HG03342 (cell line): ENCODE data around the gene XKR8.

Experiments
- ATAC-seq: cut with Tn5 transposase; IDR thresholded peaks from one replicate; pipeline ENCODE4 v1.9.1; 2021; ENCODE audit warnings: mild to moderate bottlenecking, moderate library complexity; ENCODE audit not compliant: unreplicated experiment

The XKR8 gene

DNA sequence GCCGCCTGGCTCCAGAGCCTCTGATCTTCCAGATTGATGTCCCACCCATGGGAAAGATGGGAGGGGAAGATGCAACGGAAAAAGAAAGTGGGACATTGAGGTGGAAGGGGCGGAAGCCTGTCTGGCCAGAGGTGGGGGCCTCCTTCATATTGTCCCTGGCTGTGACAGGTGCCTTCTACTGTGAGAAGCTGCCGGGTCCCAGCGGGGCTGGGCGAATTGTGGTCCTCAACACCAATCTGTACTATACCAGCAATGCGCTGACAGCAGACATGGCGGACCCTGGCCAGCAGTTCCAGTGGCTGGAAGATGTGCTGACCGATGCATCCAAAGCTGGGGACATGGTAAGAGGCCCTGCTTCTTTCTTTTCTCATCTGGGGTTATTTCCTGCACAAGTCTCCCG is 5.6 kb upstream of the XKR8 start:
- no peak for ATAC-seq

DNA sequence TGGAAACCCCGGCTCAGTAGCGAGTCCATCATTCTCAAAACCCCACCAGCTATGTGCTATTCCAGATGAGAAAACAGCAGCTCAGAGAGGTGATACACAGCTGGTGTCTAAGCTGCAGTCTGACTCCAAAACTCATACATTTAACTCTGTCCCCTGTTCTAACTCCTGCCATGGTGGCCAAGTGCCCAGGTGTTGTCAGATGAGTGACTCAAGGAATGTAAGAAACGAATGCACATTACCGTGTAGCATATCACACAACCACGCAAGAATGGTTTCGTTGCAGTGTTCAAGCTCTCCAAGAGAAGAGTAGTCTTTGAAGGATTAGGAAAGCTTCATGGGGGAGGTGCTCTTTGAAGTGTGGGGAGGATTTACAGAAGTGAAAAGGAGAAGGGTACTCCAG is 4.7 kb upstream of the XKR8 start:
- no peak for ATAC-seq

DNA sequence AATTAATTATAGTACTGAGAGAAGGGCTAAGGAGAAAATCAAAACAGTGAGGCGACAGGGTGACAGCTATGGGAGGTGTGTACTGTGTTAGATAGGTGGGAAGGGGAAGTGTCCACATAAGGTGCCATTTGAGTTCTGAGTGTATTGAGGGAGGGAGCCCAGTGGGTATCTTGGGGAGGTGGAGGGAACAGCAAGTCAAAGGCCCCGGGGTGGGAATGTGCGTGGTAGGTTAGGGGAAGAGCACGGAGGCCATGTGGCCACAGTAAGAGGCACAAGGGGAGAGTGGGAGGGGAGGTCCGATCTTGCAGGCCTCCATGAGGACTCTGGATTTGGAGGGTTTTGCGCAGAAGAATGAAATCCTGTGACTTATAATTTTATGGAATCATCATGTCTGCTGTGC is 3.0 kb upstream of the XKR8 start:
- no peak for ATAC-seq

DNA sequence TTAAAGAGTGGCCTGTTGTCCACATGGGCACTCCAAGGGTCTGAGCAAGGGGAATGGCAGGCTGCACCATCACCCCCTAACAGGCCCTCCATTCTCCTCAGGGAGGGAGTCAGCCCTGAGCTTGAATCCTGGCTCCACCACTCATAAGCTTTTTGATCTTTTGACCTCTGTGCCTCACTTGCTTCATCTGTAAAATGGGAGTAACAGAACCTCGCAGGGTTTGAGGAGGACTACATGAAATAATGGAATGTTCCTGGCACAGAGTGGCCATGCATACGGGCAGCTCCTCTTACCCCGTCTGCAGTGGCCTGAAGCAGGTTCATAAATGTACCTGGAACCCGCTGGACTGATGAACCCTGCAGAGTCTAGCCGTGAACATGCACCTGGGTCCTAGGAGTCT is 2.1 kb upstream of the XKR8 start:
- no peak for ATAC-seq

DNA sequence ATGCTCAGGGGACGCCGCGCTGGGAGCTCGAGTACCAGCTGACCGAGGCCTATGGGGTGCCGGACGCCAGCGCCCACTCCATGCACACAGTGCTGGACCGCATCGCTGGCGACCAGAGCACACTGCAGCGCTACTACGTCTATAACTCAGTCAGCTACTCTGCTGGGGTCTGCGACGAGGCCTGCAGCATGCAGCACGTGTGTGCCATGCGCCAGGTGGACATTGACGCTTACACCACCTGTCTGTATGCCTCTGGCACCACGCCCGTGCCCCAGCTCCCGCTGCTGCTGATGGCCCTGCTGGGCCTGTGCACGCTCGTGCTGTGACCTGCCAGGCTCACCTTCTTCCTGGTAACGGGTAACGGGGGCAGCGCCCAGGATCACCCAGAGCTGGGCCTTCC is 1.3 kb upstream of the XKR8 start:
- ATAC-seq, result no peak

DNA sequence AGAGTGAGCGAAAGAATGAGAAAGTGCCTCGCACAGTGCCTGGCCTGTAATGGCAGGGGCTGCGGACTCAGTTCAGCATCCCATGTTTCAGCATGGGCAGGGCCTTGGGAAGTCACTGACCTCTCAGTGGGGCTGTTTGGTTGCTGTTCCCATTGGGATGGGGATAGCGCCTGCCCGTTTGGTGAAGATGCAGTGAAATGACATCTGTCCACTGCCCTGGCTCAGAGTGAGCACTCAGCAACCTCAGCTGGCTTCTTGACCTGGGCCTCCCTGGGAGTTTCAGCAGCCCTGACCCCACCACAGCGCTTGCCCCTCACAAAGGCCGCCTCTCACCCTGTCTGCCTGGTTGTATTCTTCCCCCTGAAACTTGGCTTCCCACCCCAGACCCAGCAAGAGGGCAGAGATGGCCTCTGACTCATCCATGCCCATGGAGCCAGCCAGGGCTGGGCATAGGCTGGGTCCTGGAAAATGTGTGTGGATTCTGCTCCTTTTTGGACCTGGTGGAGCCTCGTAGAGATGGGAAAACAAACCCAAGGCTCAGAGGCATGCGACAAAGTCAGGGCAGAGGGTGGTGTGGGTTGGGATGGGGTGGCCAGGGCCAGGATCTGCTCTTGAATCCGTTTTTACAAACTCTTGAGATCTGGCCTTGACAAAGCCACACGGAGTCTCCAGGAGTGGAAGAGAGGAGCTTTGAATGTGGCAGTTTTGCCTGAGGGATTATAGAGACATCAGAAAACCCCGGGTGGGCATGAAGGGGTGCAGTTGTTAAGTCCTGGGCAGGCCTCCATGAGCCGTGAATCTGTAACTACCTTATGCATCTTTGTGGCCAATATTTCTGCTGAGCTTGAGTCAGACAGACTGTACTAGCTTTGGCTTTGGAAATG is 1.2 kb downstream of the XKR8 start:
- ATAC-seq, result no peak

DNA sequence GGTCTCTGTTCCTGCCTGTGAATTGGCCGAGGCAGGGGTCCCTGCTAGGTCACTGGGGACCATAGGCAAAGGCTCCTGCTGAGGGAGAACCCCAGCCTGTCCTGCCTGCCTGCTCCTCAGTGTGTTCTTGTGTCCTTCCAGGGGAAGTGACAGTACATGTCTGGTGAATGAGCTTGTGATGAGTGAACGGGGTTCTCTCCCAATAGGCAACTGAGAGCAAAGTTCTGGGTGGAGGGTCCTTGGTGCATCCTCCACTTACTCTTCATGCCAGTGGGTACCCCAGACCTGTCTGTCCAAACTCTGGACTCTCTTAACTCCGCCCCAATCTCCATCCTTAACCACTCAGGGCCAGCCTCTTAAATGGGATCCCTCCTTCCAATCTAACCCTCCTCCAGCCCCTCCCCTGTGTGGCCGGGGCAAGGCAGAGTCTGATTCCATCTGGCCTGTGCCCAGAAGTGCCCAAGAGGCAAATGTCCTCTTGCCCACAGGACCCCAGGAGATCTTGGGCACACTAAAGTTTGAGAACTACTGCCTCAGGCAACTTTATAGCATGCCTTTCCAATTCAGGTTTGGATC is 2.0 kb downstream of the XKR8 start:
- ATAC-seq, result no peak

DNA sequence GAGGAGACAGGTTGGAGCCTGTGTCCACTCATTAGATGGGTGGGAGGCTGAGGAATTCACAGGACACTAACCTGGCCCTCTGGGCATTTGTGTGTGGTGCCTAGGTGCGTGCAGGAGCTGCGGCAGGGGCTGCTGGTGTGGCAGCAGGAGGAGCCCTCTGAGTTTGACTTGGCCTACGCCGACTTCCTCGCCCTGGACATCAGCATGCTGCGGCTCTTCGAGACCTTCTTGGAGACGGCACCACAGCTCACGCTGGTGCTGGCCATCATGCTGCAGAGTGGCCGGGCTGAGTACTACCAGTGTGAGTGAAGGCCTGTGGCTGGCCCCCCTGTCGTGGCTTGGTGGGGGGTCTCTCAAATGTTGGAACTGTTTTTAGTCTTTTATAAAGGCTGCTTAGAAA is 3.6 kb downstream of the XKR8 start:
- ATAC-seq, result no peak

DNA sequence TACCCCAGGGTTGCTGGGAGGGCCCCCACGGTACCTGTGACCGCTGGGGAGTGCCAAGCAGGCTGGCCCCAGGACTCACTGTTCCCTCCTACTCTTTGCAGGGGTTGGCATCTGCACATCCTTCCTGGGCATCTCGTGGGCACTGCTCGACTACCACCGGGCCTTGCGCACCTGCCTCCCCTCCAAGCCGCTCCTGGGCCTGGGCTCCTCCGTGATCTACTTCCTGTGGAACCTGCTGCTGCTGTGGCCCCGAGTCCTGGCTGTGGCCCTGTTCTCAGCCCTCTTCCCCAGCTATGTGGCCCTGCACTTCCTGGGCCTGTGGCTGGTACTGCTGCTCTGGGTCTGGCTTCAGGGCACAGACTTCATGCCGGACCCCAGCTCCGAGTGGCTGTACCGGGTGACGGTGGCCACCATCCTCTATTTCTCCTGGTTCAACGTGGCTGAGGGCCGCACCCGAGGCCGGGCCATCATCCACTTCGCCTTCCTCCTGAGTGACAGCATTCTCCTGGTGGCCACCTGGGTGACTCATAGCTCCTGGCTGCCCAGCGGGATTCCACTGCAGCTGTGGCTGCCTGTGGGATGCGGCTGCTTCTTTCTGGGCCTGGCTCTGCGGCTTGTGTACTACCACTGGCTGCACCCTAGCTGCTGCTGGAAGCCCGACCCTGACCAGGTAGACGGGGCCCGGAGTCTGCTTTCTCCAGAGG is 6.8 kb downstream of the XKR8 start:
- ATAC-seq, result no peak

DNA sequence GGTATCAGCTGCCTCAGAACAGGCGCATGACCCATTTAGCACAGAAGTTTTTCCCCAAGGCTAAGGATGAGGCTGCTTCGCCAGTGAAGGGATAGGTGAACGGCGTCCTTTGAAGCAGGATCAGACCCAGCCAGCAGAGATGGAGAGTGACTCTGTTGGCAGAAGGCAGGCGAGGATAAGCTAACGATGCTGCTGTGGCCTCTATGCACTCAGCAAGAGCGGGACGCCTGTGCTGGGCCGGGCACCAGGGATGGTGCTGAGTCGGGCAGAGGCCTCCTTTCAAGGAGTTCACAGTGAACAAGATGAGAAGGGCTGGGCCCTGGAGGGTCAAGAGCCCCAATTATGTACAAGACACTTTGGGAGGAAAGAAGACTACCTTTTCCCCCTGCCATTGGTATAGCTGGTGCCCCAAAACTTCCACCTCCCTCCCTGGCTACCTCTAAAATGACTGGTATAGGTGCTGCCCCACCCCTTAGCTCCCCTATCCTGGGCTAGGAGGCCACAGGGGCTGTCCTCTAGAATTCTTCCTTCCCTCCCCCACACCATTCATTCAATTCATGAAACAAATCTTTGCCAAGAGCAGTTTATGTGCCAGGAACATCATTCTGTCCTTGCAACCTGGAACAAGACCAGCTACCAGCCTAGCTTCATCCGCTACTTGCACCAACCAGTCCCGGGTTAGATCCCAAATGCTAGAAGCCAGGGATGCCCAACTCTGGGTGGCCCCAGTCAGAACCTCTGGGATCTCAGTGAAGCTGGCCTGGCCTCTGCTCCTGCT is 7.5 kb downstream of the XKR8 start:
- no peak for ATAC-seq

DNA sequence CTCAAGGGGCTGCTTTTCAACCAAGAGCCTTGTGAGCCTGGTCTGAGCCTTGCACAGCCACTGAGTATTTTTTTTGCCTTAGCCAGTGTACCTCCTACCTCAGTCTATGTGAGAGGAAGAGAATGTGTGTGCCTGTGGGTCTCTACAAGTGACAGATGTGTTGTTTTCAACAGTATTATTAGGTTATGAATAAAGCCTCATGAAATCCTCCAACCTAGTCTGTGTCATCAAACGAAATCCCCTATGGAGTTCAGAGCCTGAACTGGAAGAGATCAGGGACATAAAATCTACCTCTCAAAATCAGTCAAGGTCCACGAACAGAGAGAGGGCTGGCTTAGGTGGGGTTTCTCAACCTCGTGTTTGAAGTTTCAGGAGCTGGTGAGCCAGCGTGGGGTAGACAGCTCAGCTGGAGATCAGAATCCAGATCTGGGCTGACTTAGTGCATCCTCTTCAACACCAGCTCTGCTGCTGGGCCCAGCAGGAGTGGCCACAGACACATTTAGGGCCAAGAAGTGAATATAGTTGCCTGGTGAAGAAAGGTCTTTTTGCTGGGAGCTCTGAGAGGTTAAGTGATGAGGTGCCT is 8.2 kb downstream of the XKR8 start:
- no peak for ATAC-seq

DNA sequence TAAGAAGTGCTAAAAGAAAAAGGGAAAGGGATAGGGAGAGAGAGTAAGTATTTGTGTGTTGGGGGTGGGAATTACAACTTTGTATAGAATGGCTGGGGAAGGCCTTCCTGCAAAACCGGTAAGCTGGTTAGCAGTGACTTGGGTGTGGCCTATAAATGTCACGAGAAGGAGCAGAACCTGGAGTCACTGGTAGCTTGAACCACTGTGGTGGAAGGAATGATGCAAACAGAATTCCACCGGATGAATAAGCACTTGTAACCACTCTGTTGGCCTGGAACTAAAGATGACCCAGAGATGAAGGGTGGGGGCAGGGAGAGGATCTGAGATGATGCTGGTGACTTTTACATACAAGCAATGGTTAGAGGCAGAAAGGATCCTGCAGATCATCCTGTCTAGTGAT is 8.9 kb downstream of the XKR8 start:
- ATAC-seq, result no peak

DNA sequence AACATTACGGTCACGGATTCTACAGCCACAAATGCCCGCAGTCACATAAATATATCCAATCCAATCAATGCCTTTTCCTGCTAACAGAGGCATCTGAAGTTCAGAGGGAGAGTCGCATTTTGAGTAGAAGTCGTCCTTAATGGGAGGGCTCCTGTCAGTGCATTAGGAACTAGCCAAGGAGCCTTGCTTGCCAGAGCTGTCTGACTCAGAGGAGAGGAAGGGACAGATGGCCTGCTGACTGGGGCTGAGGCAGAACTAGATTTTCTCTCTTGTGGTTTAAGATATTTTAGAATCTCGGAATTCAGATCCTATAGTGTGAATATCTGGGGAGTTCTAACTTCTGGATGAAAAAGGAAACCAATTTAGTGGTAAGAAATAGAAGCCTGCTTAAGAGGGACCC is 10.6 kb downstream of the XKR8 start:
- no peak for ATAC-seq

DNA sequence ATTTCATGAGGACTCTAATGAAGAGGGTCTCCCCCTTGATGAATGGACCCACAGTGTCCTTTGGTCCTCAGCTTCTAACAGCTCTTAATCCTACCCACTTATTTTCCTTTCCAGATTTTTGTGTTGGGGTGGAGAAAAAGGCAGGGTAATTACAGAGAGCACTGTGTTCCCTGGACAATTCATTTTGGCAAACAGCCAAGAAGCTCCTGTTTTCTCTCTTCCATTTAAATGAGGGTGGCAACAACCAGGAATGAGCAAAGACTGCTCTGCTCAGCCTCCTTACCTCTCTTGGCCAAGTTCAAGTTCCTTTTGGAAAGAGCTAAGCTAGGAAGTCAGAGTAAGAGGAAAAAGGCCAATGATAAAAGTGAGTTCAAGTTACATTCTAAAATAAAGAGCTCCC is 11.9 kb downstream of the XKR8 start:
- no peak for ATAC-seq

DNA sequence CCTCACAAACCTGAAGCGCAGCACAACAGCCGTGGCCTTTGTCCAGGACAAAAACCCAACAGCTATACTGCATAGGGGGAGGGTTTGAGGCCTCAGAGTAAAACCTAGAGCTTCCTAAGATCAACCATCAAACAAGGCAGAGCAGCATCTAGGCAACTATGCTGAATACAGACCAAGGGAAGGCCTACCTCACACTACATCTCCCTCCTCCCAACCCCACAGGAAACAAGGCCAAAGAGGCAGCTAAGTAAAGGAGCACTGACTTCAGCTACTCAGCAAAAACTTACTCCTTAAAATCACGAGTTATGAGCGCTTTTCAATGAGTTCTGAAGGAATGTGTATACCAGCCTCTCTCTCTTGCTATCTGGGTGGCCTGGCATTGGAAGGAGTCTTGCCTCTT is 12.4 kb downstream of the XKR8 start:
- ATAC-seq, result no peak

DNA sequence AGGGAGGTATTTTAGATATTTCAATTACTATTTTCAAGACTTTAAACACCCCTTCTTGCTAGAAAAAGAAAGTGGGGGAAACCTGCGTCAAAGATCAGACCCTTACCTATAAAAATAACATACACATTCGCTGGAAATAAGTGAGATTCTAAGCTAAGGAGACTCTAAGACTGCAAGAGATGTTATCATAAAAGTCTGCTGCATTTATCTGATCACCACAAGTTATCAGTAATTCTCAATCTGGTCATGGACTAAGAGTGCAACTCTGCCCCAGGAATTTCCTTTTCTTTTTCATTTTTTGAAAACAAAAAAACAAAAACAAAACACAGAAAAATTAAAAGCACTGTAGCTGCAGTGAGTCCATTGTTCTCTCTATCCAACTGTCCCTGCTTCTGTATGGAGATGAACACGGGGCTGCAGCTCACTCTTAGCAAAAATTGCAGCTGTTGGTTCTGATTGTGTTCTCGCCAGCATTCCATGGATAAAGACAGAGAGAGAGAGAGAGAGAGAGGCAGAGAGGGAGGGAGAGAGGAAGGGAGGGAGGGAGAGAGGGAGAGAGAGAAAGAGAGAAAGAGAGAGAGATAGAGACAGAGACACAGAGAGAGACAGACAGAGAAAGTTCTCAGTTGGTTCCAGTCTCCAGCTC is 14.1 kb downstream of the XKR8 start:
- no peak for ATAC-seq

DNA sequence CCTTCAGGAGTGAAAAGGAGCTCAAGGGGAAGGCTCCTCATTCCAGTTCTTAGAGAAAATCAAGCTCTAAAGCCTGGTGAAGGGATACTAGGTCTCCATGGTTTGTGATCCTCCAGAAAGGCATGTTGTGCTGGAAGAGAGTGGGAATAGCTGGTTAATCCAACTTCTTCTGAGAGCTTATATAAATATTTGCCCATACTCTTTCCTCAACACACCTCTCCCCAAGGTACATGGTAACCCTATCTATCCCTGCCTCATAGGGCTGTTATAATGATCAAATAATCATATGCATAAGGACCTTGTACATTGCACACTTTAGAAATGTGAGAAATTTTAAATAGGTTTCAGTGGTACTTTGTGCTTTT is 14.6 kb downstream of the XKR8 start:
- ATAC-seq, result no peak

DNA sequence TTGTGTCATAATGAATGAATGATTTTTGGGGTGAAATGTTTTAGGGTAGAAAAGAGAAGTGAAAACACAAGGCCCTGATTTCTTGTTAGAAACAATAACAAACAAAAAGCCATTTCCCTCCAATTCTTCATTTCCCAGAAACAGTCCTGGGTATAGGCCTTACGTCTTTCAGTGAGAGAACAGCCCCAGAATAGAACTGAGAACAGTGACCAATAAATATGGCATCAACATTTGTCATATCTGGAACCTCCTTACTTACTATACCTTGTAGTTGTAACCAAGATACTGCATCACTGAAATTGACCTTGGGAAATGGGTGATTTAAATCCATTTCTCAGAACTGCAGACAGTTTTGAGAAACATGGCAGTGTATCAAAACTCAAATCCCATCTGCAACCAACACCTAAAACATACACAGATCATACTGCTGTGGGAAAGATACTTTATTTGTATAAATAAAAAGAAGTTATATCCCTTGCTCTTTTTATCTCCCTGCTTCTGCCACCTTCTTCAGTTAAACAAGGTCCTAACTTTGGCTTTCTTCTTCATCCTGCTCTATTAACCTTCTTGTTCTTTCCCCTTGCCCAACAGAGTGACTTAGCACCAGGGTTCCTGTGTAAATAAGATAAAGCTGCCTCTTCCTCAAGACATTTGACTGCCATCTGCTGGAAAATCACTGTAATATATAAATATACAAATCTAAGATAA is 19.5 kb downstream of the XKR8 start:
- ATAC-seq, result no peak

DNA sequence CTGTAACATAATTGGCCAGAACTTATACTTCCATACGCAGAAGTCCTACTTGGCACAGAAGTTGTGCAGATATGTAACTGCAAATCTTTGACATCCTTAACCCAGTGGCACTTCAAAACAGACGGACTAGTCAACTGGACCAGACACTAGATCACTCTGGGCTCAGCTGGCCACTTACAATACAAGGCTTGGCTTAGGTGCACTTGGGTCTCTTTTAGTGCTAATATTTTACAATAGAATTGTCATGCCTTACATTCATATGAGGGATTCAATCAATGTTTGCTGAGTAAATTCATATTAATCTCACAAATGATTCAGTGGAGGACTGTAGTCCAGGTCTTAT is 20.1 kb downstream of the XKR8 start:
- no peak for ATAC-seq

DNA sequence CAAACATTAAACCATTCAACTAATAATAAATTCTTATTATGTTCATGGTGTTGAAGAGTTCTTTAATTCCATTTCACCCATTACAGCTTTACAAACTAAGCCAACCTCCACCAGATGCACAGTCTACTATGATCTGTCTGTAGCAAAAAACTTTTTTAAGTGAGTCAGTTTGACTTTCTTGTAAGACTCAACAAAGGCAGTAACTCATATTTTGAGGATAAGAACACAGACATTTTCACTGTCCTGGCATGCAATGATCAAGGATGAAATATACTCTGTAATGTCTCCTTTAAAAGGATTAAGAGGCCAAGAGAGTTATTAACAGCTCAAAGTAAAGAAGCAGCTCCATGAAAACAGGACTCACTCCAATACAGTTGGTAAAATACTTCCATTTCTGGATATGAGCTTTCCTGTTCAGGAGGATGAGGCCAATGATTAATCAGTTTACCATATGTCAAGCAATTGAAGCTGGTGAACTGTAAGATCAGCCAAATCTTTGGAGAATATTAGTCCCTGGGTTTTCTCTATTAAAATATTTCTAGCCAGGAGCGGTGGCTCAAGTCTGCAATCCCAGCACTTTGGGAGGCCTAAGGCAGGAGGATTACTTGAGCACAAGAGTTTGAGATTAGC is 20.6 kb downstream of the XKR8 start:
- no peak for ATAC-seq
